ENCODE results near the gene SF3A2. TPM values are rescaled to one million over a fixed set of nuclear protein-coding genes. Genes with fewer than 3 reads are reported as not detected.
A peak's percentile ranks its signal among the peaks of the same experiment; 100 is the strongest.

SF3A2 gene
- total RNA-seq, 1 donor from 2014 or later = 23.1 TPM

DNA sequence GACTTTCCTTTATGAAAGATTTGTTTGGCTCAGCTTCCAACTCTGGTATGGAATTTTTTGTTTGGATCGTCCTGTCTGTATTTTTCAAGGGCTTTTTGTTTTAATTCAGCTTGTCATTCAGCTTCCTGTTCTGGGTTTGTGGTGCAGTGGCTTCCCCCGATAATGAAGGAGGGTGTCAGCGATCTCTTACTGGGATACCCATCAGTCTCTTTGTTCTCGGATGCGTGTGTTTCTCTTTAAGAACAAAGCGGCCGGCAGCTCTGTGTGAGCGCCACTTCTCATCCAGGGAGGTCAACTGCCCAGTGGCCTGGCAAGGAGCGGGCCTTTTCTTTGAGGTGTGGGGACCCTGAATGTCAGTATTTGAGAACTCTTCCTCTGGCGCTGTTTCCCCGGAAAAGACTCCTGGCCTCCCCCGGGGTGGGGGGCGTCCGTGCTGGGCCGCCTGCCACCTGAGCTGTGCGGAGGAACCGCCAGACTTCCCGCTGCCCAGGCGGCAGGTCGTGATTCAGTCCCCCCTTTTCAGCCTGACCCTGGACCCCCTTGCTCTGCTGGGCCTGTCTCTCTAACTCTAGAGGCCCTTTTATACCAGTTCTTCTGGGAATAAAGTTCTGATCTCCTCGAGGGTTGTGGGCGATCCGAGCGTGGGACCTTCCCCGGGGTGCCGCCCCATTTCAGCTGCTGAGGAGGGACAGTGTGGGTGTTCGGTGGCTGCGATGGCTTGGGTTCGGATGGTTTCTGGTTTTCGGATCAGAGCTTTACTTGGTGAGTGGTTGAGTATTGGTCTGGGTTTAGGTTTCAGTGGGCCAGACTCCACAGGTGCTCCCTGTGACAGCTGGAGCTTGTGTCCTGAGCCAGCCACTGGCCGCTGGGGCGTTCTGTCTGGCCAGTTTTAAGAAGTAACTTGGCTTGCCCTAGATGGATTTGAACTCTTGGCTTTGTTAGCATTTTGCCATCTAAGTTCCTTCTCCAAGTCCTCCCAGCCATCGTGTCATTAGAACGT, 3.4 kb downstream of the SF3A2 start:
- DNase-seq (ENCODE audit: low read depth) = peak; percentile 91

DNA sequence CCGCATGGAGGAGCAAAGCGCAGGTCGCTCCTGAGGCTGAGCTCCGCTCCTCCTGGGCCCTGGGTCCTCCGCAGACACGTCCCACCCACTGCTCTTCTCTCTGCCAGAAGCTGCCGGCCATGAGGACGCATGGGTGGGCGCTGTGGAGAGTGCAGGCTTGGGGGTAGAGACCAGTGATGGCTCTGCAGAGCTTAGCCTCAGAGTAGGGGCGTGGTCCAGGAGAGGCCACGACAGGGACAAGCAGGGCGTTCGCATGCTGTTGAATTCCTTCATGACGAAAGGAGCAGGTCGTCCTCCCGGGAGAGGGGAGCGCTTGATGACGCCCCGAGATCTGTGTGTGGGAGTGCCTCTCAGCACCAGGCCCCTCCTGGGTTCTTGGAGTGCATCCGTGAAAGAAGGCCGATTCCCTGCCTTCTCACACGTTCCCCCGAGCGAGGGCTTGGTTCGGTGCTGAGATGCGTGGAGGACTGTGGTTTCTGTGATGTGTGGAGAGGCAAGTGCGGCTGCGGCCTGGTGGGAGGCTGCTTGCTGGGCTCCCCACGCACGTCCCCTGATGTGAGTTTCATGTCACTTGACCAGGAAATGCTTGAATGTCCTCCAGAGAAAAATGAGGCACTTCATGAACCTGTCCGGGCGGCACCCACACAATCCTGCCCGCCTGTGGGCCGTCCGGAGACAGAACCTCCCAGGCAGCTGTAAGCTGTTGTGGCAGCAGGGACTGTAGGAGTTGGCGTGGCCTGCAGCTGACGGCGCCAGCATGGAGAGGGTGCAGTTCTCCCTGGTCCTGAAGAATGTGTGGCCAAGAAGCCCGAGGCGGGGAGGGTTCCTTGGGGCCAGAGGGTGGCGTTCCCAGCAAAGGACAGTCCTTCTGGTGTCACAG, 4.5 kb downstream of the SF3A2 start:
- peak; percentile 54 for DNase-seq (ENCODE audit: low read depth)

DNA sequence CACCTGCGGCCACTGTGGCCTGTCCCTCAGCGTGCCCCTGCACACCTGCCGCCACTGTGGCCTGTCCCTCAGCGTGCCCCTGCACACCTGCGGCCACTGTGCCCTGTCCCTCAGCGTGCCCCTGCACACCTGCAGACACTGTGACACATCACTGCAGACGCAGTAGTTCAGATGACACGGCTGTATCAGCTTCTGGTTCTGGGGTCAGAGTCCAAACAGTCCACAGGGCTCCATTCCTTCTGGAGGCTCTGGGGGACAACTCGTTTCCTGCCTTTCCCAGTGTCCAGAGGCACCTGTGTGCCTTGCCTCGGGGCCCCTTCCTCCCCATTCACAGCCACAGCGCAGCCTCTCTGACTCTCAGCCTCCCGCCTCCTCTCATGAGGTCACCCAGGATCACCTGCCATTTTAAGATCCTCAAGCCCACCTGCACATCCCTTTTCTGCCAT, 5.5 kb downstream of the SF3A2 start:
- DNase-seq (ENCODE audit: low read depth) = no peak

DNA sequence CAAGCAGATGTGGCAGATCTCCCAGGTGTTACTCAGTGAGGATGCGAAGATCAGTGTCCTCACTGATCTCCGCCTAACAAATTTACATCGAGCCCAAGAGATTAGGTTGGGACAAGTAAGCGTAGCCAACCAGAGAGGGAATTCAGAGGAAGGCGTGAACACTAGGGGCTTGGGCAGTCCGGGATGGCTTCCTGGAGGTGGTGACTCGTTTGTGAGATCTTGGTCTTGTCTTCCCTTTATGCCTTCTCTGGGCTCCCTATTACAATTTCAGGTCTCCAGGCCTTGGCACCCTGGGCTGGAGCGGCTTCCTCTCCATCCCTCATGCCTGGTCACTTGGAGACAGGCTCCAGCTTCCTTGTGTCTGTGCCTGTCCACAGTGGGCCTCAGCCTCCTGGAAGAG, 6.2 kb downstream of the SF3A2 start:
- no peak for DNase-seq (ENCODE audit: low read depth)

GRCh38 chr19:2243274-2244124, 6.9 kb downstream of the SF3A2 start:
- DNase-seq (ENCODE audit: low read depth) = no peak

DNA sequence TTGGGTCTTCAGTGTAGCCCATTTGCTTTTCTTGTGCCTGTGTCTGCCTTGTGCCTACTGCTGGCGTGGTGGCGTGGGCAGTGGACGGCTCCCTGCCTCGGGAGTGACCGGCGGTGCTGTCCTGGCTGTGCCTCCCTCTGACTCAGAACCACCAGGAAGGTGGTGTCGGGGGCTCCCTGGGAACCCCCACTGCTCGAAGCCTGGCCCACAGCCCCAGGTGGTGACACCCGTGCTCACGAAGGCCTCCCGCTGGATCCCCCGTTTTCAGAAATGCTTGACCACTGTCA, 7.4 kb downstream of the SF3A2 start:
- DNase-seq (ENCODE audit: low read depth) = no peak

- DNase-seq (ENCODE audit: low read depth) = no peak
Observed at GRCh38 chr19:2244486-2244885, 7.9 kb downstream of the SF3A2 start.

DNA sequence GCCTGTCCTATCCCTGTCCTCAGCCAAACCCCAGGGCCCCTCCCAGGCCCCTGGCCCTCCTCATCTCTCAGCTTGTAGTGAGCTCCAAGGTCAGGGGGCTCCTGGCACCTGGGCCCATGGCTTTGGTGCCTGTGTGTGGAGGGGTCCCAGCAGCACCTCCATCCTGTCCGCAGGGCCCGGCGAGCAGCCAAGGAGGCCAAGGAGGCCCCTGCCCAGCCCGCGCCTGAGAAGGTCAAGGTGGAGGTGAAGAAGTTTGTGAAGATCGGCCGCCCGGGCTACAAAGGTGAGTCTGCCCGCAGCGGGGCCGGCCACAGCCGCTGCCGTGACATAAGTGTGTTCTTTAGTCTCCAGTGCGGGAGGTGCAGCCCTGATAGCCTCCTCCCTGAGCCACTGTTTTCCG, 8.6 kb downstream of the SF3A2 start:
- DNase-seq (ENCODE audit: low read depth) = no peak

GRCh38 chr19:2246014-2246620, 9.5 kb downstream of the SF3A2 start:
- DNase-seq (ENCODE audit: low read depth) = no peak

GRCh38 chr19:2246801-2247361, 10.3 kb downstream of the SF3A2 start:
- no peak for DNase-seq (ENCODE audit: low read depth)

GRCh38 chr19:2247433-2248101, 10.9 kb downstream of the SF3A2 start:
- no peak for DNase-seq (ENCODE audit: low read depth)

GRCh38 chr19:2248136-2249009, 11.7 kb downstream of the SF3A2 start:
- no peak for DNase-seq (ENCODE audit: low read depth)

DNA sequence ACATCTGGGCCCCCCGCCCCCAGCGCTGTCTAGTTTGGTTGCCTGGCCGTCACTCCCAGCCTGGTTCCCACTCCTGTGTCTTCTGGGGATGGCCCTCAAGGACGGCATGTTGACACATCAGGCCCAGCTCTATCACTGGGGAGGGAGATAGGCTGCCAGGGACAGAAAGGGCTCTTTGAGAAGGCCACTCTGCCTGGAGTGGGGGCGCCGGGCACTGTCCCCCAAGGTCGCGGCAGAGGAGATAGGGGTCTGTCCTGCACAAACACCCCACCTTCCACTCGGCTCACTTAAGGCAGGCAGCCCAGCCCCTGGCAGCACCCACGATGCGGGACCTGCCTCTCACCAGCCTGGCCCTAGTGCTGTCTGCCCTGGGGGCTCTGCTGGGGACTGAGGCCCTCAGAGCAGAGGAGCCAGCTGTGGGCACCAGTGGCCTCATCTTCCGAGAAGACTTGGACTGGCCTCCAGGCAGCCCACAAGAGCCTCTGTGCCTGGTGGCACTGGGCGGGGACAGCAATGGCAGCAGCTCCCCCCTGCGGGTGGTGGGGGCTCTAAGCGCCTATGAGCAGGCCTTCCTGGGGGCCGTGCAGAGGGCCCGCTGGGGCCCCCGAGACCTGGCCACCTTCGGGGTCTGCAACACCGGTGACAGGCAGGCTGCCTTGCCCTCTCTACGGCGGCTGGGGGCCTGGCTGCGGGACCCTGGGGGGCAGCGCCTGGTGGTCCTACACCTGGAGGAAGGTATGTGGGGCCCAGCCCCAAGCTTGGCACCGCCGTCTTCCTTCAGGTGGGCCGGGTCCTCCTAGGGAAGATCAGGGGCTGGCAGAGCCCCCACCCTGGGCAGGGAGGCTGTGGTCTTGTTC, 12.6 kb downstream of the SF3A2 start, which contains the start of gene AMH:
Gene AMH (plus strand): TSS at position 314 of the 857 bp plus-strand sequence. CDS start 10 bp downstream, at position 324.
- DNase-seq (ENCODE audit: low read depth) = no peak

DNA sequence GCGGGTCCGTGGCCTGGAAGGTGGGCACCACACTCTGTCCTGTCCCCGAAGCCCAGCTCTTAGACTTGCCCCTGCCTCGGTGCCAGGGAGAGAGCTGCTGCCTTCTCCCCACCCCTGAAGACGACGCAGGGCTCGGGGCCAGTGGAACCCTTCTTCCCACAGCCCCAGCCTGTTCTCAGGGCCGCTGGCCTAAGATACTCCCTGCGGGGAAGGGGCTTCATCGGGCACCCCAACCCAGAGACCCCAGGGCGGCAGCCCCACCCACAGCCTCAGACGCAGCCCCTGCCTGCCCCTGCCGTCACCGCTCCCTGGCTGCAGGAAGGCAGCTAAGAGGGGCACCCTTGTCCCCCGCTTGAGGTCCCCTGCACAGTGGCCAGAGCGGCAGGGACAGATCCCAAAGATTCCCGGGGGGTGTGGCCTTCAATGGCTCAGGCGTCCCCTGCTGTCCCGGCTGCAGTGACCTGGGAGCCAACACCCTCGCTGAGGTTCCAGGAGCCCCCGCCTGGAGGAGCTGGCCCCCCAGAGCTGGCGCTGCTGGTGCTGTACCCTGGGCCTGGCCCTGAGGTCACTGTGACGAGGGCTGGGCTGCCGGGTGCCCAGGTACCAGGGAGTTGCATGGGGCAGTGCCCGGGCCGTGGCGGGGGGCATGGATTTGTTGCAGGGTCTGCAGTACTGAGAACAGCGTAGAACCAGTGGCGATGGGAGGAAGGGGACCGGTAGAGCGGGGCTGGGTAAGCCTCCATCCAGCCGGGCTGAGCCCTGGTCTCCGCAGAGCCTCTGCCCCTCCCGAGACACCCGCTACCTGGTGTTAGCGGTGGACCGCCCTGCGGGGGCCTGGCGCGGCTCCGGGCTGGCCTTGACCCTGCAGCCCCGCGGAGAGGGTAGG, 13.5 kb downstream of the SF3A2 start:
- DNase-seq (ENCODE audit: low read depth) = no peak

GRCh38 chr19:2250766-2251105, 14.1 kb downstream of the SF3A2 start:
- DNase-seq (ENCODE audit: low read depth) = no peak

DNA sequence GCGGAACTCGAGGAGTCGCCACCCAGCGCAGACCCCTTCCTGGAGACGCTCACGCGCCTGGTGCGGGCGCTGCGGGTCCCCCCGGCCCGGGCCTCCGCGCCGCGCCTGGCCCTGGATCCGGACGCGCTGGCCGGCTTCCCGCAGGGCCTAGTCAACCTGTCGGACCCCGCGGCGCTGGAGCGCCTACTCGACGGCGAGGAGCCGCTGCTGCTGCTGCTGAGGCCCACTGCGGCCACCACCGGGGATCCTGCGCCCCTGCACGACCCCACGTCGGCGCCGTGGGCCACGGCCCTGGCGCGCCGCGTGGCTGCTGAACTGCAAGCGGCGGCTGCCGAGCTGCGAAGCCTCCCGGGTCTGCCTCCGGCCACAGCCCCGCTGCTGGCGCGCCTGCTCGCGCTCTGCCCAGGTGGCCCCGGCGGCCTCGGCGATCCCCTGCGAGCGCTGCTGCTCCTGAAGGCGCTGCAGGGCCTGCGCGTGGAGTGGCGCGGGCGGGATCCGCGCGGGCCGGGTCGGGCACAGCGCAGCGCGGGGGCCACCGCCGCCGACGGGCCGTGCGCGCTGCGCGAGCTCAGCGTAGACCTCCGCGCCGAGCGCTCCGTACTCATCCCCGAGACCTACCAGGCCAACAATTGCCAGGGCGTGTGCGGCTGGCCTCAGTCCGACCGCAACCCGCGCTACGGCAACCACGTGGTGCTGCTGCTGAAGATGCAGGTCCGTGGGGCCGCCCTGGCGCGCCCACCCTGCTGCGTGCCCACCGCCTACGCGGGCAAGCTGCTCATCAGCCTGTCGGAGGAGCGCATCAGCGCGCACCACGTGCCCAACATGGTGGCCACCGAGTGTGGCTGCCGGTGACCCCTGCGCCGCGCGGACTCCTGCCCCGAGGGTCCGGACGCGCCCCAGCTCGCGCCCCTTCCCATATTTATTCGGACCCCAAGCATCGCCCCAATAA, 14.8 kb downstream of the SF3A2 start:
- no peak for DNase-seq (ENCODE audit: low read depth)

Data from myocyte (in vitro differentiated cells).